Vein endothelial cell (primary cell): Measurements from ENCODE around the gene CMPK2. TPM values are rescaled to one million over a fixed set of nuclear protein-coding genes. Genes with fewer than 3 reads are reported as not detected.

Source experiments
- total RNA-seq: library from RNA; depleted of rRNA; stranded (reverse); fragments of >200 nt; gene quantifications from 2 replicates; pipeline ENCODE4 v1.2.3, GENCODE V29; 2012

CMPK2 gene
- total RNA-seq, result 2.6 and 2.7 TPM in 2 replicates

GRCh38 chr2:6865346-6866274 is at the start of gene CMPK2:
TSS of gene CMPK2 (minus strand) at chr2:6865907. CDS start at chr2:6865696, 211 bp downstream.

GRCh38 chr2:6877402-6878304 is 11.9 kb upstream of the CMPK2 start, which contains the start of gene RSAD2:
TSS of gene RSAD2 (plus strand) at chr2:6877777. CDS start at chr2:6877801, 24 bp downstream.

Other genes starting within 250 kb of the CMPK2 start
- 0.33 and 0.67 TPM in 2 replicates for gene RSAD2, start 11.9 kb upstream of the CMPK2 start, total RNA-seq
- 22.2 and 31.6 TPM in 2 replicates for gene RNF144A, start 51.5 kb upstream of the CMPK2 start, total RNA-seq